HG03378 (cell line): Measurements from ENCODE around the gene ARV1.
"Not testable (repeated sequence)": the region's sequence is repeated elsewhere in the genome, so short reads cannot be mapped to it uniquely, and the experiment has no call there.

Experiments
- ATAC-seq: cut with Tn5 transposase; IDR thresholded peaks from one replicate; pipeline ENCODE4 v1.9.1; 2021; ENCODE audit warnings: mild to moderate bottlenecking, moderate library complexity; ENCODE audit not compliant: unreplicated experiment

Gene ARV1

GRCh38 chr1:231016966-231017365 is 38.1 kb downstream of the ARV1 start:
- no peak for ATAC-seq

- no peak for ATAC-seq
Measured at GRCh38 chr1:231019711-231020110, 40.8 kb downstream of the ARV1 start.

GRCh38 chr1:231020139-231020601 is 41.3 kb downstream of the ARV1 start:
- ATAC-seq: no peak

GRCh38 chr1:231020816-231021215 is 41.9 kb downstream of the ARV1 start:
- ATAC-seq: no peak

DNA sequence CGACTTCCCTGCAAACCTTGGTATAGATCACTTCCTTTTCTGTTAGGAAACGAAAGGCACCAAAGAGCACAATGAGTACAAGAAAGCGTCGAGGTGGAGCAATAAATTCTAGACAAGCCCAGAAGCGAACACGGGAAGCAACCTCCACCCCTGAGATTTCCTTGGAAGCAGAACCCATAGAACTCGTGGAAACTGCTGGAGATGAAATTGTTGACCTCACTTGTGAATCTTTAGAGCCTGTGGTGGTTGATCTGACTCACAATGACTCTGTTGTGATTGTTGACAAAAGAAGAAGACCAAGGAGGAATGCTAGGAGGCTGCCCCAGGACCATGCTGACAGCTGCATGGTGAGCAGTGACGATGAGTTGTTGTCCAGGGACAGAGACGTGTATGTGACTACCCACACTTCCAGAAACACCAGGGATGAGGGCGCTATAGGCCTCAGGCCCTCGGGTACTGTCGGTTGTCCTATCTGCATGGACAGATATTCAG is 42.7 kb downstream of the ARV1 start:
- no peak for ATAC-seq

DNA sequence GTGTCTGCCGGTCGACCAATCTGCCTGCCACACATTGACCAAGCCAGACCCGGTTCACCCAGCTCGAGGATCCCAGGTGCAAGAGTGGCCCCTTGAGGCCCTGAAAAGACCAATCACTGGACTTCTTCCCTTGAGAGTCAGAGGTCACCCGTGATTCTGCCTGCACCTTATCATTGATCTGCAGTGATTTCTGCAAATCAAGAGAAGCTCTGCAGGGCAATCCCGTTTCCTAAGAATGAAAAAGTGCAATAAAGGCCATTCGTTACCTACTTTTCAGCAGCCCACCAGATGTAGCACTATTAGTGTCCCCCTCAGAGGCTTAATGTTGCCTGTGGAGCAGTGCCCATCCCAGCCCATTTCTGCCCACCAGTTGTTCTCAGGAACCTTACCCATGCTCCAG is 43.6 kb downstream of the ARV1 start:
- ATAC-seq: not testable (repeated sequence)

DNA sequence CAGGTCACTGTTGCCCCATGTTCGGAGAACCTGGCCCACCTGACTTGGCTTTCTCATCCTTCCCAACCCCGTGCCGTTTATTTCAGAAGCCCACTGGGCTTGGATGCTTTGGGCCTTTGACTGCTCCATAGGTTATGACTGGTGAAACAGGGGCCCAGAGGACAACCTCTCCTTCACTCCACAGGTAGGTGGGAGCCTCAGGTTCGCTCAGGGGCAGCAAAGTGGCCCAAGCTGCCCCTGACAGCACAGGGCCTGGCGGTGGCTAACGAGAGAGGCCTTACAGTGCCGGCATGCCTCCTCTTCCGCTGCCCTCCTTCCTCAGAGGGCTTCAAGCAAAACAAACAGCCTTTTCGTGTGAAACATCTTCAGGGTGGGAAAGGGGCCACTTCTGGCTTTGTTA is 44.3 kb downstream of the ARV1 start:
- ATAC-seq: no peak

DNA sequence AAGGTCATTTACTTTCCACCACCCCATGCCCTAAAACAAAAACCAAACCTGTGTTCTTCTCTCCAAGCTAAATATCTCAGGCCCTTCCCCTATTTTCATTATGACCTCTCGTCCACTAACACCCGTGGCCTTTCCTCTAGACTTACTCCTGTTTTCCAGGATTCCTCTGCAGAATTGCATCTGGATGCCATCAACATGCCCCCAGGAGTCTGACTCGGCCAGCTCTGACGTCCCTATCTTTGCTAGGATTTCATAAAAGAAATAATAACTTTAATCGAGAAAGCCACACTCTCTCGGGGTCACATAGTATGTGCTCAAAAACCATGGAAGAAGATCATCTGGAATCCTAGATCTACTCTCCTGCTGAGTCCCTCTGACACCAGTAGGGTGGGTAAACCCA is 47.7 kb downstream of the ARV1 start:
- no peak for ATAC-seq

DNA sequence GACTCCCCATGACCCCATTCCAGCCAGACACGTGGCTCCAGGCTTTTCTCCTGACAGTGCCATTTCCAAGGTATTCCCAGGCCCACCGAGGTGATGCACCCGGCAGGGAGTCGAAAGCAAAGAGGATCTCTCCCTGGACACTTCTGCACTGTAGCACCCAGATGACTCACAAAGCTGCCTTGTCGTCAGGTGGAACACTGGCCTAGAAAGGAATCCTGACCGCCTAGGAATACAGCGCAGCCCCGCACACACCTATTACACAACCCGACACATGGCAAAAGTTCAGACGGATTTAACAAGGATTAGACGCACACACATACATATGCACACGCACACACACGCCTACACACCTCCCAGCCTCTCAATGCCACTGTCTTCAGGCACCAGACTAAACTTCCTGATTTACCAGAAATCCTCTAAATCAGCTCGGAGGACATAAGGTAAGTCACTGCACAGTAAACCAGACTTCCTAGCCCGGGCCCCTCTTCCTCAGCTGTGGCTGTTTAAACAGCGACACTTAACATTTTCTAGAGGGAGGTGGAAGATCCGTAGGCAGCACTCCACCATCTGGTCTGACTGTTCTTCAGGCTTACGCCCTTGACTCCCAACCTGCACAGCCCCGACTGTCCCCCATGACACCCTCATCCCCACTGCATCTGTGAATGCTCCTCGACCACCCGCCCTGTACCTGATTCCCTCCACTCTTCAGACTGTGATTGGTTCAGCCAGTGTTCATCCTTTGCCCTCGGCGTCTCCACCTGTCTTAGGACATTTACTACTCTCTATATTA is 48.4 kb downstream of the ARV1 start:
- ATAC-seq: no peak

- no peak for ATAC-seq
Measured at GRCh38 chr1:231027971-231028370, 49.1 kb downstream of the ARV1 start.

DNA sequence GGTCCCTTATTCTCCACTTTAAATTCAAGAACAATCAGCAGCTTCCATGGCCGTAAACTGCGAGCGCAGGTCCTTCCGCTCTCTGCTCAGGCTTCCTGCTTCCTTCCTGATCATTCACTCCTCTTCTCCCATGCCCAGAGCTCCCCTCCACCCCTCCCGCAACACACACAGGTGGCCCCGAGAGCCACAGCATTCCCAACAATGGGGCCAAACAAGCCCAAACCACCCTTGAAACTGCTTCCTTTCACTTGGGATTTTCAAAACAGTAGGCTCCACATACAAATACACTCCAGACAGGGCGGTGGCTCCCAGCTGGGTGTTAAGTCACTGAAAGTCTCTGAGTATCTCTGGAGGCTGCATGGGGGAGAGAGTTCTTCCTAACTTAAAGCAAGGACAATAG is 49.8 kb downstream of the ARV1 start:
- ATAC-seq: no peak

DNA sequence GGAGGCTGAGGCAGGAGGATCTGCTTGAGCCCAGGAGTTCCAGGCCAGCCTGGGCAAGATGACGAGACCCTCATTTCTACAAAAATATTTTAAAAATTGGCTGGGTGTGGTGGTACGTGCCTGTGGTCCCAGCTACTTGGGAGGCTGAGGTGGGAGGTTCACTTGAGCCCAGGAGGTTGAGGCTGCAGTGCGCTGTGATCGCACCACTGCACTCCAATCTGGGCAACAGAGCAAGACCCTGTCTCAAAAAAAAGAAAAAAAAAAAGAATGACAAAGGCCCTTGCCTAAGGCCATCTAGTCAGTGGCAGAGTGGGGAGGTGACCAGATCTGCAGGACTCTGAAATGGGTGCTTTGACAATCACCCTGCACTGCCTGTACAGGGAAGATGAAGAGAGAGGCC is 50.4 kb downstream of the ARV1 start:
- ATAC-seq: not testable (repeated sequence)

DNA sequence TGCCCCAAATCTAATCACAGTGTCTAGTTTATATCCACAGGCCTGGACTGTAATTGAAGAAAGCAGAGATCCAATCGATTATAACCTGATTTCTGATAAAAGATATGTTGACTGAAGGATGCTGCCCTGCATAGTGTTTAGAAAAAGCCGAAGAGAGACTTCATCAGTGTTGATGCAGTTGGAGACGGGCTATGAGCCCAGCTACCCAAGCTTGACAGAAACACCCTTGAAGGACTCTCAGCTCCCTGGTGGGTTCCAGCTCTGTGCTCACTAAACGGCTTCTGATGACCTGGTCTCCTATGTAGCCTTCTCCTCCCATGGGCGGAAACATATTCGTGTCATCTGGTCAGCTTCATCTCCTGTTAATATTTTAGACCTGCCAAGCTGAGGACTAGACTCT is 50.9 kb downstream of the ARV1 start:
- ATAC-seq: no peak

- no peak for ATAC-seq
Measured at GRCh38 chr1:231032963-231033362, 54.1 kb downstream of the ARV1 start.

DNA sequence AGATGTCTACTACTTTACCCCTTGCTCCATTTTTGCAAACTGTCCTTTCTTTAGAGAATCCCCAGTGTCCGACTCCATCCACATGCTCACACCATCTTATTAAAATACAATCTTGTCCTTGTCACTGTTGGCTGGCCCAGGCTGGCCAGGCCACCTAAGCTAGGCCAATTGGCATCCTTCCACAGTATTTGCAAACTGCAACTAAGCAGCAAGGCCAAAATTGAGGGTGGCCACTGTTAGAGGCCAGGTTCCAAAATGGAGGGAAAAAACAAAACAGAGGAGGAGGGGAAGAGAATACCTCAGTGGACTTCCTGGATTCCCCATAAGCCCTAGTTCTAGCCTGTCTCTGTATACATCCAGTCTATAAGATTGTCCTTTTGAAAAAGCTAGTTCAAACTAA is 56.9 kb downstream of the ARV1 start:
- ATAC-seq: no peak

- no peak for ATAC-seq
Measured at GRCh38 chr1:231036416-231036815, 57.5 kb downstream of the ARV1 start.

DNA sequence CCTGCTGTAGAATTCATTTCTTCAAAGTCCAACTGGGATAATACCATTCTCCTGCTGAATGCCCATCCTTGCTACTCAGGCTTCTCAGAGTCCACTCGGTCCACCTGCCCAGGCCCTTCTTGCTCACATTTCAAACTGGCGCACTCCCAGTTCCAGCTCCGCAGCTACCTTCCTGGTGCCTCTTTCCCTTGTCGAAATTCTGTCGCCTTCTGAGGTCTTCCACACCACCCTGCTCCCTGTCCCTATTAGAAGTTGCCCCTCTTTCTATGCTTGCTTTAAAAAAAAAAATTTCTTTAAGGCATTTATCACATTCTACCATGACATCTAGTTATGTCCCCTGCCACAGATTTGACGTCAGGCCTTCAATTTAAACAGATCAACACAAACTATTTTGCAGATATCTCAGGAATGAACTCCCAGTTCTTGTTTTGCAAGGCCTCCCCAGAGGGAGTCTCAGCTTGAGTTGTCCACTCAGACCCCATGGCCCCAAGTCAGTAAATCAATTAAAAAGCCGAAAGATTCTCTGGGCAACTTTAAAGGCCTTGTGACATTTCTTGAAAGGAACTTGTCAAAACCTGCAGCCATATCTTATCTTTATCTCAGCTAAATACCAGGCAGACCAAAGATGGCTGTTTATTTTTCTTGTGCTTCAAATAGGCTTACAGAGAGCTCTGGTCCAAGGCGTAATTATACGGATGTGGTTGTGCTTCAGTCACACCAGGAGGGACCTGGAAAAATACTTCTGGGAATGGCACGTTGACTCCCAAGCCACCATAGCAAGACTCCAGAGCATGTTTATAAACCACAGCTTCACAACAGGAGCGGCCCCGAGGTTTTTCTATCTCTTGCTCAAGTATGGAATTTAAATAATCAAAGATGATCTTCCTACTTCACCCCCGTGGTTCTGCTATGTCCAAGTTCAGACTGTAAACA is 59.0 kb downstream of the ARV1 start:
- no peak for ATAC-seq

GRCh38 chr1:231039161-231040018 is 60.5 kb downstream of the ARV1 start:
- ATAC-seq: no peak

- ATAC-seq: no peak
Measured at GRCh38 chr1:231040019-231040799, 61.3 kb downstream of the ARV1 start, which contains the start of gene FAM89A. FAM89A (minus strand) TSS chr1:231040254; CDS start chr1:231040211, 43 bp downstream.
